ENCODE measurements around the gene CTNNB1.

GRCh38 chr3:41202075-41202833, 2.9 kb downstream of the CTNNB1 start:
- TF ChIP-seq, protein P1, sequence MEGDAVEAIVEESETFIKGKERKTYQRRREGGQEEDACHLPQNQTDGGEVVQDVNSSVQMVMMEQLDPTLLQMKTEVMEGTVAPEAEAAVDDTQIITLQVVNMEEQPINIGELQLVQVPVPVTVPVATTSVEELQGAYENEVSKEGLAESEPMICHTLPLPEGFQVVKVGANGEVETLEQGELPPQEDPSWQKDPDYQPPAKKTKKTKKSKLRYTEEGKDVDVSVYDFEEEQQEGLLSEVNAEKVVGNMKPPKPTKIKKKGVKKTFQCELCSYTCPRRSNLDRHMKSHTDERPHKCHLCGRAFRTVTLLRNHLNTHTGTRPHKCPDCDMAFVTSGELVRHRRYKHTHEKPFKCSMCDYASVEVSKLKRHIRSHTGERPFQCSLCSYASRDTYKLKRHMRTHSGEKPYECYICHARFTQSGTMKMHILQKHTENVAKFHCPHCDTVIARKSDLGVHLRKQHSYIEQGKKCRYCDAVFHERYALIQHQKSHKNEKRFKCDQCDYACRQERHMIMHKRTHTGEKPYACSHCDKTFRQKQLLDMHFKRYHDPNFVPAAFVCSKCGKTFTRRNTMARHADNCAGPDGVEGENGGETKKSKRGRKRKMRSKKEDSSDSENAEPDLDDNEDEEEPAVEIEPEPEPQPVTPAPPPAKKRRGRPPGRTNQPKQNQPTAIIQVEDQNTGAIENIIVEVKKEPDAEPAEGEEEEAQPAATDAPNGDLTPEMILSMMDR (IDR thresholded peaks at IDR 0.05; ENCODE audit: control extremely low read depth in 1 of 3, insufficient read depth in 1 of 3, low read depth in 1 of 3, low read length in 3 of 3): no peak
- TF ChIP-seq GABPA (IDR thresholded peaks at IDR 0.05; ENCODE audit: borderline replicate concordance, insufficient read depth, low read length) (no peak), CREB1 (IDR thresholded peaks at IDR 0.05) (no peak), ATF2 (IDR thresholded peaks at IDR 0.05; ENCODE audit: low read length) (no peak), PHF8 (conservative IDR thresholded peaks at IDR 0.05; ENCODE audit: low read depth, low read length) (no peak), POU5F1 (IDR thresholded peaks at IDR 0.05; ENCODE audit: low read depth, low read length) (no peak), RFX5 (IDR thresholded peaks at IDR 0.05; ENCODE audit: borderline replicate concordance, low read depth, low read length) (no peak), EZH2 (IDR thresholded peaks at IDR 0.05; ENCODE audit: low read depth, low read length, severe bottlenecking) (no peak), POLR2A (IDR thresholded peaks at IDR 0.05; ENCODE audit: control extremely low read depth in 1 of 2, low read depth in 2 of 2, low read length in 2 of 2) (no peak)

Measured in H1 (cell line).